Stimulated activated naive B cell treated with anti-CD40 and anti-IgM and Interleukin-4, amounts not matched to agents 10 μg/mL and 1 μg/mL and 100 μg/mL, for 72 hours (primary cell): ENCODE data around the gene FMN2.

ENCODE experiments used
- ATAC-seq, 2 donors: fragments of 150-1000 bp; cut with Tn5 transposase; replicated peaks; 2 replicates each; pipeline ENCODE4 v1.10.0; 2021; ENCODE audit warnings: moderate library complexity in 1 of 2
- DNase-seq: peaks from one replicate; pipeline ENCODE4 v3.0.0; 2021
- H3K27ac Mint-ChIP-seq: one replicate; pipeline ENCODE4 v1.8.0; 2022; ENCODE audit warnings: mild to moderate bottlenecking, mixed read lengths
- H3K27me3 Mint-ChIP-seq, 2 donors: one replicate each; pipeline ENCODE4 v1.8.0; 2022; ENCODE audit warnings: mixed read lengths in 2 of 2
- H3K36me3 Mint-ChIP-seq, 2 donors: one replicate each; pipeline ENCODE4 v1.8.0; 2022; ENCODE audit warnings: mixed read lengths in 2 of 2, mild to moderate bottlenecking in 1 of 2
- H3K4me1 Mint-ChIP-seq, 2 donors: one replicate each; pipeline ENCODE4 v1.8.0; 2022; ENCODE audit warnings: mixed read lengths in 2 of 2, mild to moderate bottlenecking in 1 of 2
- H3K4me3 Mint-ChIP-seq, 2 donors: one replicate each; pipeline ENCODE4 v1.8.0; 2022; ENCODE audit warnings: mild to moderate bottlenecking in 2 of 2, mixed read lengths in 2 of 2, moderate library complexity in 1 of 2
- H3K9me3 Mint-ChIP-seq, 2 donors: one replicate each; pipeline ENCODE4 v1.8.0; 2022; ENCODE audit warnings: mixed read lengths in 2 of 2, mild to moderate bottlenecking in 1 of 2

Gene FMN2

DNA sequence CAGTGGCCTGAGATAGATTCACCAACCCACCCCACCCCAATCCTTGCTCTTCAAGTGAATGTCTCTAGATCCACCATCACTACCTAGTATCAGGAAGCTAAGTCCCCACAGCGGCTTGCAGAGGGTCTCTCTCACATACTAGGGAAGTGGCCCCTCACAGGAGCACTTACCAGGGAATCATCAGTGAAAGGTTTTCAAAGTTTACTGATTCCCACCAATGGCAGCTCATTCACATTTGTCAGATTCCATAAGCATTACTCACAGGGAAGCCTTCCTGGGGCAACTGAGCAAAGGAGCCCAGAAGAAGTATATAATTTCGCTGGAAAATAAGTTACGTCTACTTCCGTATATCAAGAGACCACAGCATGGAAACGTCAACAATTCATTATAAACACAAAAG lies 399.5 kb downstream of the FMN2 start:
- Mint-ChIP-seq H3K27me3 (peaks cover 11 to 12% of the 10 kb centered on the region in 2 donors), H3K9me3 (peaks cover 3 to 5% of the 10 kb centered on the region in 2 donors)
- DNase-seq = no peak

DNA sequence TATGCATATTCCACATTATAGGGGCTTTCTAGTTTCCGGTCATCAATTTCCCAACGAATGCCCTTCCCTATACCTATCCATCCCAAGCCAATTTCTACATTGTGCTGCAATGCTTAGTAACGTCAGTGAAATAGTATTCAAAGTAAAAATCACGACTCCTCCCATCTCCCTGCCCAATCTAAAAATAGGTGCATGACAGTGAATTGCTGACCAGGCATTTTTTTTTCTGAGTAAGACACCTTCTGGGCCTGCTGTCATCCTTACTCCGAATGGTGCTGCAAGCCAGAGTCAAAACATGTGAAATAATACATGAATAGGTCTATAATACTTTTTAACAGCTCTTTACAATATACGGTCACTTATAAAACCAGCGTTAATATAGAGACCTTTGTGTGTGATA lies 400.1 kb downstream of the FMN2 start:
- Mint-ChIP-seq H3K36me3 (no peaks in the 10 kb centered on the region), H3K4me1 (no peaks in the 10 kb centered on the region), H3K9me3 (peaks cover 3 to 9% of the 10 kb centered on the region in 2 donors), H3K4me3 (no peak overlapping the region), H3K27ac (no peak overlapping the region), H3K27me3 (peaks cover 11 to 12% of the 10 kb centered on the region in 2 donors)
- ATAC-seq = no peak
- DNase-seq = no peak

More for the DNA sequence above, 399.5 kb downstream of the FMN2 start:
- no peaks in the 10 kb centered on the region for H3K36me3 Mint-ChIP-seq
- no peak overlapping the region for H3K27ac Mint-ChIP-seq
- no peaks in the 10 kb centered on the region for H3K4me1 Mint-ChIP-seq
- ATAC-seq = no peak
- H3K4me3 Mint-ChIP-seq = no peak overlapping the region

- Mint-ChIP-seq H3K9me3 (peaks cover 1 to 6% of the 10 kb centered on the region in 2 donors), H3K27ac (no peak overlapping the region), H3K36me3 (no peaks in the 10 kb centered on the region), H3K4me1 (no peaks in the 10 kb centered on the region), H3K4me3 (no peak overlapping the region), H3K27me3 (peaks cover 11 to 12% of the 10 kb centered on the region in 2 donors)
- DNase-seq (no peak), ATAC-seq (peak in 1 of 2 donors; percentile 41)
These were observed 401.3 kb downstream of the FMN2 start for GRCh38 chr1:240492832-240493440.

GRCh38 chr1:240495601-240496000 lies 403.9 kb downstream of the FMN2 start:
- Mint-ChIP-seq H3K27me3 (peaks cover 11 to 12% of the 10 kb centered on the region in 2 donors), H3K4me3 (no peak overlapping the region), H3K4me1 (no peaks in the 10 kb centered on the region), H3K27ac (no peak overlapping the region), H3K36me3 (no peaks in the 10 kb centered on the region), H3K9me3 (peaks cover 1 to 6% of the 10 kb centered on the region in 2 donors)
- DNase-seq (no peak), ATAC-seq (no peak)

DNA sequence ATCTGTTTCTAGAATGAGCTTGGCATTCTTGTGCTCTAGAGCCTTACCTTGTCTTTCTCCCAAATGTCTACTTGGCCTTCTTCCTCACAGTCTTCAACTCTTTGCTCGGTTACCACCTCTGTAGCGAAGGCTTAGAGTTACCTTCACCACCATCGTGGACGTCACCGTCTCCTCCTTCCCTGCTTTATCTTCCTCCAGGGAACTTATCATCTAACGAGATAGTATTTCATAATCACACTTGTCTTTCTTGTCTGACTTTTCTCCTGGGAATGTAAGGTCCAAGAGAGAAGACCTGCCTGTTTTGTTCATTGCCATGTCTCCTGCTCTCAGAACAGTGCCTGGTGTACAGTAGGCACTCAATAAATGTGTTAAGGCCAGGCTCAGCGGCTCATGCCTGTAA lies 404.7 kb downstream of the FMN2 start:
- Mint-ChIP-seq H3K27ac (no peak overlapping the region), H3K27me3 (peaks cover 9 to 11% of the 10 kb centered on the region in 2 donors), H3K4me1 (no peaks in the 10 kb centered on the region), H3K9me3 (peaks cover 1 to 6% of the 10 kb centered on the region in 2 donors), H3K36me3 (no peaks in the 10 kb centered on the region), H3K4me3 (no peak overlapping the region)
- ATAC-seq (no peak), DNase-seq (no peak)

DNA sequence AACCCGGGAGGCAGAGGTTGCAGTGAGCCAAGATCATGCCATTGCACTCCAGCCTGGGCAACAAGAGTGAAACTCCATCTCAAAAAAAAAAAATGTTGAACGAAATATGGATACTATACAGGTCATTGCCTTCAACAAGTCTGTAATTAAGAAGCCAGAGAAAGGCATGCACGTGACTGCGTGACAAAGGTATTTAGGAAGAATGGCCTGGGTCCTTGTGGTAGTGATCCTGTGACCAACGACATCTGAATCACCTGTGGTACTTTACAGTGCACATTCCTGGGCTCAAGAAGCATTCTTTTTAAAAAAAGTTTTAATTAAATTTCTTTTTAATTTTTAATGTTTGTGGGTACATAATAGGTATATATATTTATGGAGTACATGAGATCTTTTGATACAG lies 405.3 kb downstream of the FMN2 start:
- DNase-seq (no peak), ATAC-seq (no peak)
- Mint-ChIP-seq H3K27ac (no peak overlapping the region), H3K27me3 (peaks cover 5 to 6% of the 10 kb centered on the region in 2 donors), H3K4me1 (no peaks in the 10 kb centered on the region), H3K4me3 (no peak overlapping the region), H3K36me3 (no peaks in the 10 kb centered on the region), H3K9me3 (peaks cover 1 to 6% of the 10 kb centered on the region in 2 donors)

DNA sequence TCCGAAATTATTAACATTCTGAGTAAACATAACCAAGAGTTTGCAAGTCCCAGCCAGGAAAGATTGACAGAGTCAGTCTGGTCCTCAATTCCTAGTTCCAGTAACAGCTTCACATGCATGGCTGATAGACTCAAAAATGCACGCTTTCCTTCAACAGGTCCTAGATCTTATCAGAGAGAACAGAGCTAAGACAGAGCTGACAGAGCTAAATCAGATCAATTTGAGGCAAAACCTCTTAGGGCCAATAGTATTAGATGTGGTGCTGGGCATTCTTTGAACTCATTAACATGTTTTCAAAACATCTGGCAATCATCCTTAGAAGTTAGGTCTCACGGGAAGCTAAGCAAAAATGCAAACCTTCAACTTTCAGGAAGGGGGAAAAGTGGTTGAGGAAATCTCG lies 406.2 kb downstream of the FMN2 start:
- Mint-ChIP-seq H3K4me3 (no peak overlapping the region), H3K27ac (no peak overlapping the region), H3K27me3 (no peaks in the 10 kb centered on the region), H3K9me3 (peaks cover 0 to 6% of the 10 kb centered on the region in 2 donors), H3K36me3 (no peaks in the 10 kb centered on the region), H3K4me1 (no peaks in the 10 kb centered on the region)
- ATAC-seq (no peak), DNase-seq (no peak)

DNA sequence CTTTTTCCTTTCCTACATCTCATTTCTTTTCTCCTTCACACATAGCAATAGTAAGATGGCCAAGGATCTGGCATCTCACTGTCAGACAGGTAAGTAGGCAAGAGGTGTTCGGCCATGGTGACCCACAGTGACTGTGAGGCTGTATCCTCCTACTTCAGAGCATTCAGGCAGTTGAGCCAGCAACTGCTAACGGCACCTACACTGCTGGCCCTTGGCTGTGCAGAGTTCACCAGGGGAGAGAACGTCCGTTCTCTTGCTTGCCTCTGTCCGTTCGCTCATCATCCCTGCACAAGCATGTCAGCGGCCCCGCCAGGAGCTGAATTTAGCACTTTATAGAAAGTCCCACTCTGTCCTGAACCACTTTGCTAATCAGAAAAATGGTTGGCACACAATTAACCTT lies 406.7 kb downstream of the FMN2 start:
- no peak for ATAC-seq
- Mint-ChIP-seq H3K36me3 (no peaks in the 10 kb centered on the region), H3K4me1 (no peaks in the 10 kb centered on the region), H3K9me3 (peaks cover 0 to 6% of the 10 kb centered on the region in 2 donors), H3K27me3 (no peaks in the 10 kb centered on the region), H3K4me3 (no peak overlapping the region), H3K27ac (no peak overlapping the region)
- no peak for DNase-seq

DNA sequence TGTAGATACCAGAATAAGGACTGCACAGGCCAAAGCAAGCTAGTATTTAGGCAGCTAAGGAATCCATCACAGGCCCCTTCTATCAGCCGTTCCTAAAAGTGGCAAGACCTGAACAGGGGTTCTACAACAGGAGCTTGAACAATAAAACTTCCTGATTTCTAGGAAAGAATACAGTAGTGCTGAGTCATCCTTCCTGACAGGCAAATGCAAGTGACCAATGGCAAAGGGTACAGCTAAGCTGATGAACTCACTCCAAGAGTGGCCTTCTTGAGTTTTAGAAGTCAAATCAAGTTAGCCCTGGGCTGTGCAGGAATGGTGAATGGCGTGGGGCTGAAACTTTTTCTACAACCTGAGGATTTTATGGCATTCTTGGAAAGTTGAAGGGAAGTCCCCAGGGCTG lies 407.3 kb downstream of the FMN2 start:
- Mint-ChIP-seq H3K27ac (no peak overlapping the region), H3K9me3 (peaks cover 0 to 6% of the 10 kb centered on the region in 2 donors), H3K27me3 (no peaks in the 10 kb centered on the region), H3K4me1 (no peaks in the 10 kb centered on the region), H3K36me3 (no peaks in the 10 kb centered on the region), H3K4me3 (no peak overlapping the region)
- no peak for DNase-seq
- ATAC-seq = no peak

GRCh38 chr1:240500647-240501046 lies 409.0 kb downstream of the FMN2 start:
- Mint-ChIP-seq H3K36me3 (no peaks in the 10 kb centered on the region), H3K27ac (no peak overlapping the region), H3K9me3 (peaks cover 1 to 6% of the 10 kb centered on the region in 2 donors), H3K4me1 (no peaks in the 10 kb centered on the region), H3K4me3 (no peak overlapping the region), H3K27me3 (no peaks in the 10 kb centered on the region)
- ATAC-seq = no peak
- no peak for DNase-seq

DNA sequence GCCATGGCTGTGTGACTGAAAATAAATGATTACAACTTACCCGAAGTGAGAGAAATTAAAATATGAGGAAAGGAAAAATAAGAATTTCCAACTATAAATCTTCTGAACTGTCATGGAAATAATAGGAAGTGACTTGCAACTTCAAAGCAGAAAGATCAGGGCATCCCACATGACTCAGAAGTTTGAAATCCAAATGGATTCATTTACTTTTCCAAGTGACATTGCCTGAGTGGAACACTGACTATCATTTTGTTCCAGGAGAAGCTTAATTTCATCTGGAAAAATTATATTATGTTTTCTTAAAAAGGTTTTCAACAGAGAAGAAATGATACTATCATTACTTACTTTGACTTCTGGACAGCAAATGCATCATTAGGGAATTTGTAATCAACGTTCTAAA lies 409.4 kb downstream of the FMN2 start:
- no peak for ATAC-seq

GRCh38 chr1:240503036-240503435 lies 411.4 kb downstream of the FMN2 start:
- Mint-ChIP-seq H3K36me3 (no peaks in the 10 kb centered on the region), H3K4me3 (no peak overlapping the region), H3K9me3 (peaks cover 0 to 1% of the 10 kb centered on the region in 2 donors), H3K27ac (no peak overlapping the region), H3K27me3 (no peaks in the 10 kb centered on the region), H3K4me1 (no peaks in the 10 kb centered on the region)
- no peak for ATAC-seq
- no peak for DNase-seq

More for the DNA sequence above, 409.4 kb downstream of the FMN2 start:
- Mint-ChIP-seq H3K4me3 (no peak overlapping the region), H3K27me3 (no peaks in the 10 kb centered on the region), H3K9me3 (peaks cover 1 to 5% of the 10 kb centered on the region in 2 donors), H3K4me1 (no peaks in the 10 kb centered on the region), H3K27ac (no peak overlapping the region), H3K36me3 (no peaks in the 10 kb centered on the region)
- DNase-seq = no peak

GRCh38 chr1:240503558-240503957 lies 411.9 kb downstream of the FMN2 start:
- DNase-seq = no peak
- H3K36me3 Mint-ChIP-seq = no peaks in the 10 kb centered on the region
- H3K9me3 Mint-ChIP-seq = peaks cover 0 to 1% of the 10 kb centered on the region in 2 donors
- ATAC-seq = no peak
- no peaks in the 10 kb centered on the region for H3K4me1 Mint-ChIP-seq
- no peaks in the 10 kb centered on the region for H3K27me3 Mint-ChIP-seq
- H3K27ac Mint-ChIP-seq = no peak overlapping the region
- no peak overlapping the region for H3K4me3 Mint-ChIP-seq

DNA sequence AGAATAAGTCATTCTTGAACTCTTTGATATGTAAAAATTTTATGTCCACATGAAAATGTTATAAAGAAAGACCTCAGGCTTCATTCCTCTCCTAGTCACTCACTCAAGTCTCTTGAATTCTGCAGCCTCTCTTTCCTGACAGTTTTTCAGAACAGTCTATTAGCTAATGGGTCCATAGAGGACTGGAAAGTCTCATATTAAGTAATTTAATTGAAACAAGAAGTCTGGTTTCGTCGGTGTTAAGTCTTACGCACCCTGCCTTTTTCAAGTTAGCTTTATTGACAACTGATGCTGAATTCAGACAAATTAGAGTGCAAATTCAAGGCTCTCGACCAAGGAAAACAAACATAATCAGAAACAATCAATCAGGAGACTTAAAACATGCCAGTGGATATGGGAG lies 414.5 kb downstream of the FMN2 start:
- no peak overlapping the region for H3K27ac Mint-ChIP-seq
- H3K27me3 Mint-ChIP-seq = no peaks in the 10 kb centered on the region
- no peaks in the 10 kb centered on the region for H3K36me3 Mint-ChIP-seq
- H3K4me1 Mint-ChIP-seq = no peaks in the 10 kb centered on the region
- ATAC-seq (no peak), DNase-seq (no peak)
- no peak overlapping the region for H3K4me3 Mint-ChIP-seq
- peaks cover 4 to 5% of the 10 kb centered on the region in 2 donors for H3K9me3 Mint-ChIP-seq

DNA sequence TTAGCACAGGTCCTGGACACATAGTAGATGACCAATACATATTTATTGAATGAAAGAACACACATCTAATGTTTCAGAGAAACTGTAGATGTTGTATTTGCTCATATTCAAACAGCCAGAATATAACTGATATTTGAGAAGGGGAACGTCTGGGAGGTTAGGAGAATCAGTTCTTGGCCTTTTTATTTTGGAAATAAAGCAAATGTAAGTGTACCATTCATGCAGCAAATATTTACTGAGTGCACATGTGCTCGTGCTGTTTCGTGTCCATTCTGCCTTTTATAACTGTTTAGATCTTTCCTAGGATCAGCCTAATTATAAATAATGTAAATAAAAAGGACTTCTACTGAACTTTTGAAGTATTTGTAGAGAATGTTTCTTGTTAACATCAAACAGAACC lies 416.5 kb downstream of the FMN2 start:
- H3K36me3 Mint-ChIP-seq = no peaks in the 10 kb centered on the region
- ATAC-seq (no peak), DNase-seq (no peak)
- no peak overlapping the region for H3K27ac Mint-ChIP-seq
- no peaks in the 10 kb centered on the region for H3K4me1 Mint-ChIP-seq
- H3K9me3 Mint-ChIP-seq = peaks cover 4 to 8% of the 10 kb centered on the region in 2 donors
- H3K4me3 Mint-ChIP-seq = no peak overlapping the region
- H3K27me3 Mint-ChIP-seq = no peaks in the 10 kb centered on the region

DNA sequence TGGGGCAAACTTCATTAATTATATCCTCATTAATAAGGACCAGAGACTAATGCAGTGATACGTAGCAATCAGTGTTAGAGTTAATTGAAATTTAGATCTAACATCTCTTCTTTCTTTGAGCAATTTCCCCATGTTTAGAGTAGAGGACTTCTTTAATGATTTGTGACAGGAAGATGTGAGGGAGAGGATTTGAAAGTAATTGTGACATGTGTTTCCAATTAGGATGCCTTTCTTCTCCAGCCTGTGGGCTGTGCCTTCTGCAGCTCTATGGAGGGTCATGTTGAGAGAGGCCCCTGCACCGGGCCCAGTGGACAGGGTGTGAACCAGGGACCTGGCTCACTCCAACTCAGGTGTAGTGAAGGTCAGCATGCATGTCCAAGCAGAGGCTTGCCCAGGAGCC lies 417.3 kb downstream of the FMN2 start:
- Mint-ChIP-seq H3K36me3 (no peaks in the 10 kb centered on the region), H3K4me1 (no peaks in the 10 kb centered on the region), H3K27me3 (no peaks in the 10 kb centered on the region), H3K27ac (no peak overlapping the region), H3K9me3 (peaks cover 4 to 8% of the 10 kb centered on the region in 2 donors), H3K4me3 (no peak overlapping the region)
- DNase-seq = no peak
- no peak for ATAC-seq
